ENCODE results near the gene MARCHF9. TPM values are rescaled to one million over a fixed set of nuclear protein-coding genes. Genes with fewer than 3 reads are reported as not detected.

The MARCHF9 gene
- total RNA-seq, 3 donors from 2014 or later (not counting 1 experiment from before 2014, with no cell fraction given), result 25.4 to 28.4 (median 26.0) TPM

- WGBS (ENCODE audit: insufficient coverage), result no CpG with 5 or more reads among the region's 1 CpG
- Histone ChIP-seq H3K4me1 (ENCODE audit: control insufficient read depth, insufficient read depth, low read length) (no peaks in the 10 kb centered on the region), H3K9me3 (ENCODE audit: control insufficient read depth, insufficient read depth, low read length) (no peaks in the 10 kb centered on the region), H3K27me3 (ENCODE audit: control insufficient read depth, insufficient read depth, low read length) (no peaks in the 10 kb centered on the region), H3K4me3 (ENCODE audit: low read length) (no peak overlapping the region), H3K36me3 (ENCODE audit: control insufficient read depth, insufficient read depth, low read length) (peaks cover 54% of the 10 kb centered on the region), H3K27ac (ENCODE audit: low read length) (no peak overlapping the region)
- ATAC-seq, result no peak
- intact Hi-C loops (cut with micrococcal nuclease), result no loop called here
- DNase-seq, result no peak
- Mint-ChIP-seq H3K4me1 (peaks cover 0 to 6% of the 10 kb centered on the region in 2 donors), H3K36me3 (peaks cover 12% of the 10 kb centered on the region), H3K4me3 (no peak overlapping the region), H3K9me3 (no peaks in the 10 kb centered on the region), H3K27me3 (ENCODE audit: low read depth in 2 of 2) (no peaks in the 10 kb centered on the region), H3K27ac (no peak overlapping the region)
- no peak for TF ChIP-seq CTCF (IDR thresholded peaks at IDR 0.05)
These were observed 42.1 kb downstream of the MARCHF9 start for GRCh38 chr12:57796996-57797395.

GRCh38 chr12:57797933-57798332 is 43.0 kb downstream of the MARCHF9 start:
- no peaks in the 10 kb centered on the region for H3K27me3 Mint-ChIP-seq (ENCODE audit: low read depth in 2 of 2)
- peaks cover 54% of the 10 kb centered on the region for H3K36me3 ChIP-seq (ENCODE audit: control insufficient read depth, insufficient read depth, low read length)
- no peak for DNase-seq
- intact Hi-C loops (cut with micrococcal nuclease), result no loop called here
- no peak overlapping the region for H3K4me3 Mint-ChIP-seq
- H3K4me1 ChIP-seq (ENCODE audit: control insufficient read depth, insufficient read depth, low read length), result no peaks in the 10 kb centered on the region
- 100% methylated on average over 1 of the region's 1 CpG for WGBS (ENCODE audit: insufficient coverage)
- H3K27ac Mint-ChIP-seq, result peak overlapping the region in 1 of 2 donors; percentile 50
- no peaks in the 10 kb centered on the region for H3K9me3 ChIP-seq (ENCODE audit: control insufficient read depth, insufficient read depth, low read length)
- no peak overlapping the region for H3K27ac ChIP-seq (ENCODE audit: low read length)
- no peak for ATAC-seq
- H3K4me3 ChIP-seq (ENCODE audit: low read length), result no peak overlapping the region
- H3K4me1 Mint-ChIP-seq, result peaks cover 0 to 6% of the 10 kb centered on the region in 2 donors
- peaks cover 15% of the 10 kb centered on the region for H3K36me3 Mint-ChIP-seq
- H3K9me3 Mint-ChIP-seq, result no peaks in the 10 kb centered on the region
- no peaks in the 10 kb centered on the region for H3K27me3 ChIP-seq (ENCODE audit: control insufficient read depth, insufficient read depth, low read length)
- TF ChIP-seq CTCF (IDR thresholded peaks at IDR 0.05), result no peak

GRCh38 chr12:57800965-57801364 is 46.1 kb downstream of the MARCHF9 start:
- 100% methylated on average over 3 of the region's 3 CpGs for WGBS (ENCODE audit: insufficient coverage)

More at GRCh38 chr12:57800965-57801364, 46.1 kb downstream of the MARCHF9 start:
- no peak overlapping the region for H3K4me3 ChIP-seq (ENCODE audit: low read length)
- peaks cover 10% of the 10 kb centered on the region for H3K36me3 Mint-ChIP-seq
- peaks cover 35% of the 10 kb centered on the region for H3K36me3 ChIP-seq (ENCODE audit: control insufficient read depth, insufficient read depth, low read length)
- no peak for TF ChIP-seq CTCF (IDR thresholded peaks at IDR 0.05)
- ATAC-seq, result no peak
- no peak overlapping the region for H3K27ac Mint-ChIP-seq
- H3K9me3 ChIP-seq (ENCODE audit: control insufficient read depth, insufficient read depth, low read length), result no peaks in the 10 kb centered on the region
- no peak for DNase-seq
- H3K4me1 ChIP-seq (ENCODE audit: control insufficient read depth, insufficient read depth, low read length), result no peaks in the 10 kb centered on the region
- no peaks in the 10 kb centered on the region for H3K27me3 Mint-ChIP-seq (ENCODE audit: low read depth in 2 of 2)
- H3K27me3 ChIP-seq (ENCODE audit: control insufficient read depth, insufficient read depth, low read length), result no peaks in the 10 kb centered on the region
- intact Hi-C loops (cut with micrococcal nuclease), result no loop called here
- H3K4me1 Mint-ChIP-seq, result peaks cover 0 to 6% of the 10 kb centered on the region in 2 donors
- H3K27ac ChIP-seq (ENCODE audit: low read length), result no peak overlapping the region
- H3K9me3 Mint-ChIP-seq, result no peaks in the 10 kb centered on the region
- H3K4me3 Mint-ChIP-seq, result no peak overlapping the region
